K562 (cell line): ENCODE results near the gene GALNT9. TPM values are rescaled to one million over a fixed set of nuclear protein-coding genes. Genes with fewer than 3 reads are reported as not detected.

Experiments used
- ATAC-seq: fragments of 200-7000 bp; cut with Tn5 transposase; 3 replicates; pipeline ENCODE4 v1.9.1; 2020; ENCODE audit warnings: moderate library complexity
- BruUV-seq: library from RNA; stranded (reverse); fragments of 400-500 nt; replicated peaks from 2 replicates; lab custom pipeline; 2021; lab: Mats Ljungman, UMichigan
- CTCF ChIA-PET: fragments of 300-600 bp; formaldehyde crosslinking; extraction: SDS; loops from one replicate; lab custom pipeline; 2021; ENCODE audit warnings: low intra/inter-chr PET ratio; lab: Yijun Ruan, JAX
- POLR2A ChIA-PET: fragments of 300-600, 350-650 bp; sonication (Branson Sonifier 250); formaldehyde crosslinking; extraction: SDS; loops from one replicate; lab custom pipeline; 2021; ENCODE audit warnings: antibody characterized with exemption, inconsistent platforms; lab: Yijun Ruan, JAX
- DNase-seq, 4 experiments: peaks; one replicate each; pipeline versions ENCODE4 v3.0.0 to v3.0.0-alpha.2; 2011 to 2018; ENCODE audit warnings: low spot score in 3 of 4, mixed read lengths in 3 of 4; ENCODE audit errors: extremely low read depth in 1 of 4
- FAIRE-seq: peaks from 2 replicates; lab custom pipeline; 2011; peaks lifted over from hg19 to GRCh38; lab: Jason Lieb, UNC
- H2AFZ ChIP-seq: 2 replicates; pipeline ENCODE4 v1.6.0; 2011; ENCODE audit warnings: low read depth, low read length, control low read depth, inconsistent platforms
- H3K27ac ChIP-seq: fragments of 200-600 bp; 3 replicates; pipeline ENCODE4 v1.8.0; 2011; ENCODE audit warnings: low read depth, mild to moderate bottlenecking, control low read depth, inconsistent platforms, low read length, moderate library complexity, mixed read lengths; ENCODE audit errors: extremely low read depth
- H3K27me3 ChIP-seq, 2 experiments: fragments of 300-600 bp in 1 of 2; 2 replicates in 1 of 2; 3 replicates in 1 of 2; pipeline versions ENCODE4 v1.6.0 to v1.8.0; 2011; ENCODE audit warnings: inconsistent platforms in 2 of 2, low read length in 2 of 2, mild to moderate bottlenecking in 1 of 2, mixed read lengths in 1 of 2, moderate library complexity in 1 of 2; ENCODE audit not compliant: control insufficient read depth in 2 of 2, insufficient read depth in 2 of 2
- H3K36me3 ChIP-seq: fragments of 300-600 bp; 3 replicates; pipeline ENCODE4 v1.8.0; 2011; ENCODE audit warnings: mild to moderate bottlenecking, low read length, inconsistent platforms; ENCODE audit not compliant: control insufficient read depth, insufficient read depth
- H3K4me1 ChIP-seq, 2 experiments: fragments of 200-600 bp in 1 of 2; replicated peaks in 1 of 2; 2 replicates in 1 of 2; 3 replicates in 1 of 2; pipeline versions ENCODE4 v1.5.1 to v1.8.0; 2011; ENCODE audit warnings: inconsistent platforms in 2 of 2, low read length in 2 of 2, mild to moderate bottlenecking in 1 of 2, mixed read lengths in 1 of 2, moderate library complexity in 1 of 2; ENCODE audit not compliant: control insufficient read depth in 2 of 2, insufficient read depth in 2 of 2
- H3K4me2 ChIP-seq: 2 replicates; pipeline ENCODE4 v1.6.1; 2011; ENCODE audit warnings: low read length, control low read depth, inconsistent platforms, mixed read lengths; ENCODE audit not compliant: insufficient read depth
- H3K4me3 ChIP-seq: fragments of 200-600 bp; sonication (generic), shearing (Covaris generic); 2 replicates; pipeline ENCODE4 v1.5.1; 2016; ENCODE audit warnings: control low read depth, inconsistent platforms
- H3K79me2 ChIP-seq: fragments of 200-600 bp; 3 replicates; pipeline ENCODE4 v1.8.0; 2011; ENCODE audit warnings: low read length, inconsistent platforms; ENCODE audit not compliant: control insufficient read depth, insufficient read depth
- H3K9ac ChIP-seq, 2 experiments: 2 replicates each; pipeline versions ENCODE4 v1.6.0 to v1.6.1; 2011; ENCODE audit warnings: low read depth in 2 of 2, low read length in 2 of 2, control low read depth in 1 of 2, inconsistent platforms in 1 of 2, mild to moderate bottlenecking in 1 of 2, mixed read lengths in 1 of 2; ENCODE audit not compliant: insufficient read depth in 1 of 2
- H3K9me1 ChIP-seq: one replicate; pipeline ENCODE4 v1.6.0; 2011; ENCODE audit warnings: inconsistent platforms, mild to moderate bottlenecking, low read length, moderate library complexity; ENCODE audit not compliant: control insufficient read depth, insufficient read depth
- H3K9me3 ChIP-seq: replicated peaks from 2 replicates; pipeline ENCODE4 v1.5.1; 2011; ENCODE audit warnings: low read depth, low read length, inconsistent platforms; ENCODE audit not compliant: control insufficient read depth, insufficient read depth
- H4K20me1 ChIP-seq: replicated peaks from 2 replicates; pipeline ENCODE4 v1.6.1; 2011; ENCODE audit warnings: low read length, inconsistent platforms, mixed read lengths; ENCODE audit not compliant: control insufficient read depth, insufficient read depth
- BRF1 ChIP-seq: IDR thresholded peaks from 3 replicates; pipeline ENCODE4 v1.6.1; 2011; ENCODE audit warnings: borderline replicate concordance, mild to moderate bottlenecking; ENCODE audit not compliant: insufficient read length; ENCODE audit errors: extremely low read depth
- CC2D1A ChIP-seq: fragments of 450-650 bp; IDR thresholded peaks from 2 replicates; pipeline ENCODE4 v1.6.1; 2017; ENCODE audit warnings: mild to moderate bottlenecking
- DPF2 ChIP-seq: fragments of 450-650 bp; IDR thresholded peaks from 2 replicates; pipeline ENCODE4 v1.6.1; 2016
- HMGN3 ChIP-seq: IDR thresholded peaks from 2 replicates; pipeline ENCODE4 v1.6.1; 2011; ENCODE audit warnings: borderline replicate concordance, low read depth, mild to moderate bottlenecking, mixed read lengths, low read length; ENCODE audit not compliant: insufficient read length; ENCODE audit errors: extremely low read depth
- HOXB6 ChIP-seq: fragments of 250-450 bp; sonication (Bioruptor Pico); IDR thresholded peaks from 2 replicates; pipeline ENCODE4 v1.5.1; 2022; ENCODE audit warnings: mild to moderate bottlenecking, borderline replicate concordance
- JUN ChIP-seq, 2 experiments: sonication (generic) in 1 of 2; formaldehyde crosslinking in 1 of 2; IDR thresholded peaks; 2 replicates each; pipeline versions ENCODE4 v1.6.1 to v1.8.0; 2012 to 2022; ENCODE audit warnings: borderline replicate concordance in 2 of 2, mild to moderate bottlenecking in 2 of 2, improper control_type of control experiment in 1 of 2, low read depth in 1 of 2, low read length in 1 of 2, missing genetic modification reagents in 1 of 2
- KLF13 ChIP-seq: fragments of 450-650 bp; IDR thresholded peaks from 2 replicates; pipeline ENCODE4 v1.6.1; 2016; ENCODE audit warnings: missing genetic modification characterization, low read depth, mild to moderate bottlenecking, missing compliant biosample characterization, moderate library complexity, borderline replicate concordance
- PTRF ChIP-seq: fragments of 450-650 bp; IDR thresholded peaks from 2 replicates; pipeline ENCODE4 v1.6.1; 2016; ENCODE audit warnings: mild to moderate bottlenecking, missing genetic modification characterization, missing compliant biosample characterization
- RB1 ChIP-seq: fragments of 450-650 bp; IDR thresholded peaks from 2 replicates; pipeline ENCODE4 v1.6.1; 2017; ENCODE audit warnings: low read depth, mild to moderate bottlenecking
- YY1 ChIP-seq, 3 experiments: IDR thresholded peaks; 2 replicates each; pipeline ENCODE4 v1.6.1; 2011; ENCODE audit warnings: low read length in 2 of 3, mild to moderate bottlenecking in 2 of 3, moderate library complexity in 2 of 3, borderline replicate concordance in 1 of 3, control low read depth in 1 of 3, low read depth in 1 of 3; ENCODE audit not compliant: insufficient read depth in 3 of 3, insufficient replicate concordance in 2 of 3, control insufficient read depth in 1 of 3, insufficient read length in 1 of 3; ENCODE audit errors: extremely low read depth in 1 of 3
- ZNF57 ChIP-seq: fragments of 450-650 bp; formaldehyde crosslinking; IDR thresholded peaks from 2 replicates; pipeline ENCODE4 v1.4.0; 2020; ENCODE audit warnings: mild to moderate bottlenecking, moderate library complexity
- ZNF668 ChIP-seq: fragments of 250-450 bp; sonication (Bioruptor Pico); IDR thresholded peaks from 2 replicates; pipeline ENCODE4 v1.8.0; 2022; ENCODE audit warnings: mild to moderate bottlenecking, inconsistent platforms
- WGBS: fragments of 100-300 bp; shearing (Covaris generic); methylation state at CpG from one replicate; pipeline ENCODE4 v1.1.6; 2016; ENCODE audit warnings: low coverage, mixed read lengths; ENCODE audit not compliant: insufficient coverage; ENCODE audit errors: missing lambda C conversion rate; 5-methylcytosine and 5-hydroxymethylcytosine counted together
- in situ Hi-C: fragments of 300-500 bp; cut with MboI; formaldehyde crosslinking; loops from 4 replicates; pipeline ENCODE4 v1.15.0; 2018; ENCODE audit warnings: inconsistent platforms, mixed read lengths
- intact Hi-C: fragments of 100-400 bp; cut with micrococcal nuclease; formaldehyde crosslinking; loops from 2 replicates; pipeline ENCODE4 v1.14.2; 2022
- polyA plus RNA-seq, 8 experiments: library from polyadenylated mRNA; depleted of rRNA in 4 of 8; stranded (reverse) in 5 of 8; unstranded in 3 of 8; fragments of >200 nt; fragmentation: Nextera tagmentation in 2 of 8; fragmentation: Illumina TruSeq in 1 of 8; extraction: Ambion mirVana in 2 of 8; extraction: Trizol in 1 of 8; gene quantifications; 2 replicates each; pipeline versions ENCODE4 v1.2.1 to v1.2.3, GENCODE V29; 2011 to 2014; ENCODE audit warnings: inconsistent platforms in 1 of 8, missing spikeins in 1 of 8
- total RNA-seq, 7 experiments: library from RNA; depleted of rRNA in 6 of 7; stranded (reverse); fragments of >200 nt in 6 of 7; fragmentation: Illumina TruSeq in 2 of 7; extraction: Trizol in 2 of 7; gene quantifications; 2 replicates each; pipeline versions ENCODE4 v1.2.1 to v1.2.3, GENCODE V29; 2011 to 2021; ENCODE audit warnings: low replicate concordance in 1 of 7
- TF ChIP-seq, protein P1 (sequence below): sonication (generic); formaldehyde crosslinking; IDR thresholded peaks from 2 replicates; pipeline ENCODE4 v1.8.0; 2022; ENCODE audit warnings: mild to moderate bottlenecking, low read depth, missing genetic modification reagents
- TF ChIP-seq, protein P2 (sequence below), 3 experiments: fragments of 200-800 bp in 1 of 3; fragments of 250-450 bp in 1 of 3; fragments of 450-650 bp in 1 of 3; sonication (Bioruptor Pico) in 1 of 3; sonication (Bioruptor generic) in 1 of 3; formaldehyde crosslinking in 1 of 3; IDR thresholded peaks; 2 replicates each; pipeline versions ENCODE4 v1.6.1 to v1.8.0; 2016 to 2022; ENCODE audit warnings: mild to moderate bottlenecking in 2 of 3, missing genetic modification characterization in 2 of 3, missing compliant biosample characterization in 1 of 3, moderate library complexity in 1 of 3

The GALNT9 gene
- total and polyA plus RNA-seq, 9 of the 15 experiments (the other 6 are each of a cell fraction or from before 2014, with no cell fraction given) = not detected

- TF ChIP-seq HMGN3 (no peak), ZNF668 (CRISPR knock-in tag) (no peak), JUN (IDR thresholded peaks at IDR 0.05; ENCODE audit: borderline replicate concordance, low read depth, low read length) (no peak), JUN (CRISPR knock-in tag; IDR thresholded peaks at IDR 0.05; ENCODE audit: borderline replicate concordance) (no peak), DPF2 (no peak), PTRF (no peak), BRF1 (no peak), HOXB6 (CRISPR knock-in tag) (no peak), RB1 (no peak), YY1 (IDR thresholded peaks at IDR 0.05; ENCODE audit: borderline replicate concordance in 1 of 3, control insufficient read depth in 1 of 3, extremely low read depth in 1 of 3, insufficient read depth in 3 of 3, insufficient read length in 1 of 3, insufficient replicate concordance in 2 of 3, low read depth in 1 of 3, low read length in 2 of 3) (no peak), KLF13 (tag) (no peak), CC2D1A (no peak), ZNF57 (no peak)
- TF ChIP-seq, protein P1, sequence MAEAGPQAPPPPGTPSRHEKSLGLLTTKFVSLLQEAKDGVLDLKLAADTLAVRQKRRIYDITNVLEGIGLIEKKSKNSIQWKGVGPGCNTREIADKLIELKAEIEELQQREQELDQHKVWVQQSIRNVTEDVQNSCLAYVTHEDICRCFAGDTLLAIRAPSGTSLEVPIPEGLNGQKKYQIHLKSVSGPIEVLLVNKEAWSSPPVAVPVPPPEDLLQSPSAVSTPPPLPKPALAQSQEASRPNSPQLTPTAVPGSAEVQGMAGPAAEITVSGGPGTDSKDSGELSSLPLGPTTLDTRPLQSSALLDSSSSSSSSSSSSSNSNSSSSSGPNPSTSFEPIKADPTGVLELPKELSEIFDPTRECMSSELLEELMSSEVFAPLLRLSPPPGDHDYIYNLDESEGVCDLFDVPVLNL (CRISPR knock-in tag) = no peak
- TF ChIP-seq, protein P2, sequence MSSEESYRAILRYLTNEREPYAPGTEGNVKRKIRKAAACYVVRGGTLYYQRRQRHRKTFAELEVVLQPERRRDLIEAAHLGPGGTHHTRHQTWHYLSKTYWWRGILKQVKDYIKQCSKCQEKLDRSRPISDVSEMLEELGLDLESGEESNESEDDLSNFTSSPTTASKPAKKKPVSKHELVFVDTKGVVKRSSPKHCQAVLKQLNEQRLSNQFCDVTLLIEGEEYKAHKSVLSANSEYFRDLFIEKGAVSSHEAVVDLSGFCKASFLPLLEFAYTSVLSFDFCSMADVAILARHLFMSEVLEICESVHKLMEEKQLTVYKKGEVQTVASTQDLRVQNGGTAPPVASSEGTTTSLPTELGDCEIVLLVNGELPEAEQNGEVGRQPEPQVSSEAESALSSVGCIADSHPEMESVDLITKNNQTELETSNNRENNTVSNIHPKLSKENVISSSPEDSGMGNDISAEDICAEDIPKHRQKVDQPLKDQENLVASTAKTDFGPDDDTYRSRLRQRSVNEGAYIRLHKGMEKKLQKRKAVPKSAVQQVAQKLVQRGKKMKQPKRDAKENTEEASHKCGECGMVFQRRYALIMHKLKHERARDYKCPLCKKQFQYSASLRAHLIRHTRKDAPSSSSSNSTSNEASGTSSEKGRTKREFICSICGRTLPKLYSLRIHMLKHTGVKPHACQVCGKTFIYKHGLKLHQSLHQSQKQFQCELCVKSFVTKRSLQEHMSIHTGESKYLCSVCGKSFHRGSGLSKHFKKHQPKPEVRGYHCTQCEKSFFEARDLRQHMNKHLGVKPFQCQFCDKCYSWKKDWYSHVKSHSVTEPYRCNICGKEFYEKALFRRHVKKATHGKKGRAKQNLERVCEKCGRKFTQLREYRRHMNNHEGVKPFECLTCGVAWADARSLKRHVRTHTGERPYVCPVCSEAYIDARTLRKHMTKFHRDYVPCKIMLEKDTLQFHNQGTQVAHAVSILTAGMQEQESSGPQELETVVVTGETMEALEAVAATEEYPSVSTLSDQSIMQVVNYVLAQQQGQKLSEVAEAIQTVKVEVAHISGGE (CRISPR knock-in tag; IDR thresholded peaks at IDR 0.05) = no peak
- TF ChIP-seq, all 486 proteins: peak for 0
- no peak for ATAC-seq
- H2AFZ ChIP-seq = no peak overlapping the region
- no peak overlapping the region for H3K4me3 ChIP-seq
- peaks cover 18 to 40% of the 10 kb centered on the region in 2 experiments; a peak in 3 of 5 replicates for H3K27me3 ChIP-seq
- no peaks in the 10 kb centered on the region; a peak in 1 of 5 replicates for H3K4me1 ChIP-seq
- ChIA-PET CTCF (no interaction called here), POLR2A (no interaction called here)
- H3K9me3 ChIP-seq = peaks cover 2% of the 10 kb centered on the region; the same call in 1 of the 2 replicates
- no peak for FAIRE-seq
- BruUV-seq = no TSS peak
- intact Hi-C loops = no loop called here
- H3K9ac ChIP-seq = no peak overlapping the region
- H3K36me3 ChIP-seq = no peaks in the 10 kb centered on the region
- H4K20me1 ChIP-seq = no peaks in the 10 kb centered on the region
- H3K9me1 ChIP-seq = no peaks in the 10 kb centered on the region
- in situ Hi-C loops = no loop called here
- H3K79me2 ChIP-seq = no peaks in the 10 kb centered on the region
- DNase-seq = no peak
- 3% methylated on average over 28 of the region's 28 CpGs for WGBS
- no peak overlapping the region for H3K4me2 ChIP-seq
- H3K27ac ChIP-seq = no peak overlapping the region
Measured at GRCh38 chr12:132227118-132227517, 102.3 kb downstream of the GALNT9 start.
